Right lobe of liver (tissue), 6 donors: ENCODE data around the gene DICER1. TPM values are rescaled to one million over a fixed set of nuclear protein-coding genes. Genes with fewer than 3 reads are reported as not detected.

ENCODE experiments used
- ATAC-seq, 4 donors: fragments of 200-7000 bp; cut with Tn5 transposase; one replicate each; pipeline ENCODE4 v1.9.1; 2020; ENCODE audit warnings: mild to moderate bottlenecking in 4 of 4, moderate library complexity in 4 of 4
- DNase-seq, 3 donors: peaks; one replicate each; pipeline ENCODE4 v3.0.0-alpha.2; 2020
- H3K27ac ChIP-seq, 3 donors: fragments of 200-600 bp; one replicate each; pipeline ENCODE4 v1.8.0; 2022
- H3K27me3 ChIP-seq, 2 donors: fragments of 200-600 bp; one replicate each; pipeline ENCODE4 v1.8.0; 2022
- H3K36me3 ChIP-seq, 4 donors: fragments of 200-600 bp; sonication (generic) in 1 of 4; one replicate each; pipeline versions ENCODE4 v1.5.1 to v1.8.0; 2017 to 2022; ENCODE audit warnings: control low read depth in 1 of 4
- H3K4me1 ChIP-seq, 4 donors: fragments of 200-600 bp; sonication (generic) in 1 of 4; one replicate each; pipeline versions ENCODE4 v1.5.1 to v1.8.0; 2017 to 2022; ENCODE audit warnings: control low read depth in 1 of 4
- H3K4me3 ChIP-seq, 3 donors: fragments of 200-600 bp; one replicate each; pipeline ENCODE4 v1.8.0; 2022
- H3K9me3 ChIP-seq, 4 donors: fragments of 200-600 bp; sonication (generic) in 1 of 4; one replicate each; pipeline versions ENCODE4 v1.5.1 to v1.8.0; 2017 to 2022; ENCODE audit warnings: control low read depth in 1 of 4
- POLR2A ChIP-seq: fragments of 450-650 bp; IDR thresholded peaks from one replicate; pipeline ENCODE4 v1.6.1; 2017; ENCODE audit warnings: antibody characterized with exemption, mild to moderate bottlenecking
- WGBS: methylation state at CpG from one replicate; pipeline ENCODE4 v1.1.6; 2018; ENCODE audit warnings: low coverage, low lambda C conversion rate; ENCODE audit not compliant: insufficient coverage; ENCODE audit errors: missing lambda C conversion rate; 5-methylcytosine and 5-hydroxymethylcytosine counted together
- intact Hi-C, 2 donors: fragments of 100-400 bp; cut with DNase I; formaldehyde crosslinking; loops; one replicate each; pipeline versions ENCODE4 v1.11.2 to v1.14.1; 2022
- microRNA-seq, 2 donors: library from miRNA; unstranded; fragments of <30 nt; microRNA quantifications; one replicate each; pipeline ENCODE4, GENCODE V29; 2019 to 2020
- small RNA-seq, 2 experiments: library from RNA; depleted of rRNA; stranded (forward); fragments of <200 nt; gene quantifications; one replicate each; pipeline ENCODE3, GENCODE V24; 2016
- total RNA-seq, 6 experiments: library from RNA; depleted of rRNA in 2 of 6; stranded (reverse); fragments of >200 nt in 2 of 6; fragmentation: NEBNext Ultra II Directional in 3 of 6; extraction: Animal tissue kit (Norgen Biotek cat#: 25700) in 3 of 6; gene quantifications; one replicate each; pipeline versions ENCODE4 v1.1.0 to v1.2.4, GENCODE V29; 2016 to 2023
- TF ChIP-seq, protein P1 (sequence below), 4 donors: fragments of 200-600 bp in 3 of 4; fragments of 450-650 bp in 1 of 4; IDR thresholded peaks; one replicate each; pipeline versions ENCODE4 v1.5.1 to v1.8.0; 2016 to 2022; ENCODE audit warnings: antibody characterized with exemption in 4 of 4, mild to moderate bottlenecking in 2 of 4
- donor health status: DM: no; HTN: yes; CAD: no.
- donor health status: DM: no; HTN: no; CAD: no.
- donor health status: DM: no; HTN: no; CAD: no.
- donor health status: DM: no; HTN: yes; CAD: no.
- donor health status: DM: no; HTN: yes; CAD: no.

DICER1 gene
- total RNA-seq, 6 experiments from 2014 or later, result 27.6 to 47.9 (median 30.3) TPM

GRCh38 chr14:95039993-95040348 is 117.4 kb downstream of the DICER1 start:
- Histone ChIP-seq H3K9me3 (no peaks in the 10 kb centered on the region), H3K27me3 (no peaks in the 10 kb centered on the region), H3K4me1 (no peaks in the 10 kb centered on the region), H3K27ac (no peak overlapping the region), H3K36me3 (no peaks in the 10 kb centered on the region), H3K4me3 (no peak overlapping the region)
- DNase-seq (no peak), ATAC-seq (no peak)
- 67% methylated on average over 3 of the region's 4 CpGs for WGBS
- intact Hi-C loops, result no loop called here
- TF ChIP-seq POLR2A, result no peak
- TF ChIP-seq, protein P1, sequence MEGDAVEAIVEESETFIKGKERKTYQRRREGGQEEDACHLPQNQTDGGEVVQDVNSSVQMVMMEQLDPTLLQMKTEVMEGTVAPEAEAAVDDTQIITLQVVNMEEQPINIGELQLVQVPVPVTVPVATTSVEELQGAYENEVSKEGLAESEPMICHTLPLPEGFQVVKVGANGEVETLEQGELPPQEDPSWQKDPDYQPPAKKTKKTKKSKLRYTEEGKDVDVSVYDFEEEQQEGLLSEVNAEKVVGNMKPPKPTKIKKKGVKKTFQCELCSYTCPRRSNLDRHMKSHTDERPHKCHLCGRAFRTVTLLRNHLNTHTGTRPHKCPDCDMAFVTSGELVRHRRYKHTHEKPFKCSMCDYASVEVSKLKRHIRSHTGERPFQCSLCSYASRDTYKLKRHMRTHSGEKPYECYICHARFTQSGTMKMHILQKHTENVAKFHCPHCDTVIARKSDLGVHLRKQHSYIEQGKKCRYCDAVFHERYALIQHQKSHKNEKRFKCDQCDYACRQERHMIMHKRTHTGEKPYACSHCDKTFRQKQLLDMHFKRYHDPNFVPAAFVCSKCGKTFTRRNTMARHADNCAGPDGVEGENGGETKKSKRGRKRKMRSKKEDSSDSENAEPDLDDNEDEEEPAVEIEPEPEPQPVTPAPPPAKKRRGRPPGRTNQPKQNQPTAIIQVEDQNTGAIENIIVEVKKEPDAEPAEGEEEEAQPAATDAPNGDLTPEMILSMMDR (IDR thresholded peaks at IDR 0.05), result no peak

DNA sequence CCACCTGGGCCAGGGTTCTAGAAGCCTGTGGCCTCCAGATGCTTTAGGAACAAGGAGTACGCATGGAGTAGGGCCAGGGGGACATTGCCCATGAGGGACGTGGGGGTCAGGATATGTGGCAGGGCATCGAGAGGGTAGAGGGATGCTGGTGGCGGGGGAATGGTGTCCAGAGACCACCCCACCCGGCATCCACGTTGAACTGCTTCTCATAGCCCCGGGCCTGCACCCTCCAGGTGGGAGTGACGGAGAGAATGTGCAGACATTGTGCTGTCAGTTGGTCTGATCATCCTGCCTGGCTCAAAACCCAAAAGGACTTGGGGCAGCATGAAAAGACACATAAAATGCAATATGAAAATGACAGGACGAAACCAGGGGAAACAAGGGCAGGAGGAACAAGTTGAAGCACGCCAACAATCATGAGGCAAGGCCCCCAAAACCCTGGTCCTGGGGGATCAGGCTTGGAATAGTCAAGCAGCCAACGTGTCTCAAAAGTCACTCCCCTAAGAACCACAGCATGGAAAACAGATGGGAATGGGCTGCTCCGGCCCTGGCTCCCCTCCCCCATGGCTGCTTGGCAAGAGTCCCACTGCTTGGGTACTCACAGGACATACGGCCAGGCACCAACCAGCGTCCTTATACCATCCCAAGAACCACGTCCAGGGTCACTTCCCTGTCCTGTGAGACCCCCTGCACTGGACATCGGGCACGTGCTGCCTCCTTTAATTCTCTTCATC is 117.9 kb downstream of the DICER1 start:
- TF ChIP-seq, protein P1 (IDR thresholded peaks at IDR 0.05), result no peak
- TF ChIP-seq POLR2A, result no peak
- no peaks in the 10 kb centered on the region for H3K4me1 ChIP-seq
- WGBS, result 72% methylated on average over 11 of the region's 17 CpGs
- no peaks in the 10 kb centered on the region for H3K9me3 ChIP-seq
- no peak overlapping the region for H3K27ac ChIP-seq
- intact Hi-C loops, result no loop called here
- ATAC-seq, result no peak
- no peak for DNase-seq
- no peak overlapping the region for H3K4me3 ChIP-seq
- no peaks in the 10 kb centered on the region for H3K36me3 ChIP-seq
- no peaks in the 10 kb centered on the region for H3K27me3 ChIP-seq

- Histone ChIP-seq H3K27ac (no peak overlapping the region), H3K4me3 (no peak overlapping the region), H3K4me1 (no peaks in the 10 kb centered on the region), H3K27me3 (no peaks in the 10 kb centered on the region), H3K9me3 (no peaks in the 10 kb centered on the region), H3K36me3 (no peaks in the 10 kb centered on the region)
- intact Hi-C loops, result no loop called here
- no peak for TF ChIP-seq POLR2A
- TF ChIP-seq, protein P1 (IDR thresholded peaks at IDR 0.05), result no peak
- 48% methylated on average over 5 of the region's 9 CpGs for WGBS
- ATAC-seq (no peak), DNase-seq (no peak)
These were observed 118.6 kb downstream of the DICER1 start for GRCh38 chr14:95038521-95039250.

DNA sequence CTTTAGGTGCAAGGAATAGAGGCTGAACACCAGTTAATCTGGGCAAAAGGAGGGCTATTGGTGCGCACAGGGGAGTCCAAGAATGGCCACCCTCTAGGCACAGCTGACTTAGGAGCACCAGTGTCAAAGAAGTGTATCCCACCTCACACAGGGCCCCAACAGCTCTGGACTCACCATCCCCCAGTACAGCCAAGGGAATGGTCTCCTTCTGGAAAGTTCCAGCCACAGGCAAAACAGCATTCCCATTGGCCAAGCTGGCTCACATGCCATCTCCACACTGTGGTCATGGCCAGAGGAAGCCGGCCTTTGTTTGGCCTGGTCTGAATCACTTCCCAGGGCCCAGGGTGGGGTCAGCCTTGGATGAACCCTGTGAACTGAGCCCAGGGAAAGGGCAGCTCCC is 120.1 kb downstream of the DICER1 start:
- WGBS, result no CpG with 5 or more reads among the region's 2 CpGs
- intact Hi-C loops, result no loop called here
- no peaks in the 10 kb centered on the region for H3K27me3 ChIP-seq
- H3K27ac ChIP-seq, result no peak overlapping the region
- H3K4me1 ChIP-seq, result no peaks in the 10 kb centered on the region
- no peak overlapping the region for H3K4me3 ChIP-seq
- no peaks in the 10 kb centered on the region for H3K9me3 ChIP-seq
- TF ChIP-seq, protein P1 (IDR thresholded peaks at IDR 0.05), result no peak
- TF ChIP-seq POLR2A, result no peak
- no peak for DNase-seq
- ATAC-seq, result no peak
- H3K36me3 ChIP-seq, result no peaks in the 10 kb centered on the region

Small RNAs within 50 kb of the gene (microRNA-seq; reads per million reads assigned to microRNA genes)
- gene MIR3173, result 2.6 reads per million in 2 donors

Small RNAs within 50 kb of the gene (small RNA-seq; reads per million reads assigned to genes)
- gene MIR3173, result 0 to 0.26 reads per million in 2 experiments

Other genes starting within 250 kb of the DICER1 start
- 10 to 100 TPM; 18.4 to 91.8 (median 47.8) TPM for gene CLMN, start 162.4 kb upstream of the DICER1 start, total RNA-seq